ENCODE measurements around the gene POGLUT2.
A peak's percentile ranks its signal among the peaks of the same experiment; 100 is the strongest.

POGLUT2 gene

DNA sequence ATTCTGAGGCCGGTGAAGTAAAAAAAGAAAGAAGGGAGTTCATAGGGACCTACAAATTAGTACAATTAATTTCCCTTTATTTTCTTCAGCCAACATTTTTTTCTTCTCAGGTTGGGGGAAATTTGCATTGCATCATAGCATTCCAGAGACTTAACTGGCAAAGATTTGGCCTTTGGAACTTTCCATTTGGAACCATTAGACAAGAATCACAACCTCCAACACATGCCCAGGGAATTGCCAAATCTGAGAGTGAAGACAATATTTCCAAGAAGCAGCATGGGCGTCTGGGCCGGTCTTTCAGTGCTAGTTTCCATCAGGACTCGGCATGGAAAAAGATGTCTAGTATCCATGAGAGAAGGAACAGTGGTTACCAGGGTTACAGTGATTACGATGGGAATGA, 40.7 kb upstream of the POGLUT2 start:
- no peak overlapping the region for H3K4me3 ChIP-seq (ENCODE audit: control insufficient read depth, low read depth, low read length)
- TF ChIP-seq, protein P1, sequence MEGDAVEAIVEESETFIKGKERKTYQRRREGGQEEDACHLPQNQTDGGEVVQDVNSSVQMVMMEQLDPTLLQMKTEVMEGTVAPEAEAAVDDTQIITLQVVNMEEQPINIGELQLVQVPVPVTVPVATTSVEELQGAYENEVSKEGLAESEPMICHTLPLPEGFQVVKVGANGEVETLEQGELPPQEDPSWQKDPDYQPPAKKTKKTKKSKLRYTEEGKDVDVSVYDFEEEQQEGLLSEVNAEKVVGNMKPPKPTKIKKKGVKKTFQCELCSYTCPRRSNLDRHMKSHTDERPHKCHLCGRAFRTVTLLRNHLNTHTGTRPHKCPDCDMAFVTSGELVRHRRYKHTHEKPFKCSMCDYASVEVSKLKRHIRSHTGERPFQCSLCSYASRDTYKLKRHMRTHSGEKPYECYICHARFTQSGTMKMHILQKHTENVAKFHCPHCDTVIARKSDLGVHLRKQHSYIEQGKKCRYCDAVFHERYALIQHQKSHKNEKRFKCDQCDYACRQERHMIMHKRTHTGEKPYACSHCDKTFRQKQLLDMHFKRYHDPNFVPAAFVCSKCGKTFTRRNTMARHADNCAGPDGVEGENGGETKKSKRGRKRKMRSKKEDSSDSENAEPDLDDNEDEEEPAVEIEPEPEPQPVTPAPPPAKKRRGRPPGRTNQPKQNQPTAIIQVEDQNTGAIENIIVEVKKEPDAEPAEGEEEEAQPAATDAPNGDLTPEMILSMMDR (conservative IDR thresholded peaks at IDR 0.05; ENCODE audit: control insufficient read depth, insufficient read depth, low read depth, low read length) = no peak
- DNase-seq (ENCODE audit: low read depth) = peak; percentile 18

DNA sequence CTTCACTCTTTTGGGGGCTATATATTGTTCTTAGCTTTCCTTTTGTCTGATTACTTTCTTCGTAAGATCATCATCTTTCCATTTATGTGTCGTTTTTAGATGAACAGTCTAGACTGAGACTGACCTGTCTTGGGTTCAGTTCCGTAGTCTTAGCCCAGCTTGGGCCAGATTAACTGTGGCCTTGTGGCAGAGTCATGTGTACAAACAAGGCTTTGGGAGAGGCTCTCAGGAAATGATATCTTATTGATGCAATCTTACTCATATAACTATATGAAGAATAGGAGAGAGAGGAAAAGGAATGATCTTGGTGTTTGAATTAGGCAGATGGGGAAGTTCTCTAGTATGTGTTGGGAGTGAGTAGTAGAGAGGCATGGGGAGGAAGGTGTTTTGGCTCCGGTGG, 40.2 kb upstream of the POGLUT2 start:
- DNase-seq (ENCODE audit: low read depth) = no peak
- TF ChIP-seq, protein P1 (conservative IDR thresholded peaks at IDR 0.05; ENCODE audit: control insufficient read depth, insufficient read depth, low read depth, low read length) = no peak
- H3K4me3 ChIP-seq (ENCODE audit: control insufficient read depth, low read depth, low read length) = no peak overlapping the region

DNA sequence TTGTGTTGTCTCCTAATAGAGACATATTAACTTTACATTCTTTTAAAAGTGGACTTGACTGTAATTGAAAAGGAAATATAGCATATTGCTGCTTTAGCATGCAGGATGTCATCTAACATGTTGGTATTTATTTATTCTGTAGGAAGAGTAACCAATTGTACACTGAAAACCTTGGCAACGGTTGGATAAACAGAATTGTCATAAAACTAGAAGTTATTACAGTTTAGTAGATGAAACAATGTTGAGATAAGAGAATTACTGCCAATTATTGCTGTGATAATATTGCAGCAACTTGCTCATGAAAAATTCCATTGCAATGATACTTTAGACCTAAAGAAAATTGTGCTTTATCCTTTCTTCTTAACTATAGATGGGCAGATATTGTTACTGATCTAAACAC, 39.5 kb upstream of the POGLUT2 start:
- TF ChIP-seq, protein P1 (conservative IDR thresholded peaks at IDR 0.05; ENCODE audit: control insufficient read depth, insufficient read depth, low read depth, low read length) = no peak
- no peak overlapping the region for H3K4me3 ChIP-seq (ENCODE audit: control insufficient read depth, low read depth, low read length)
- DNase-seq (ENCODE audit: low read depth) = no peak

DNA sequence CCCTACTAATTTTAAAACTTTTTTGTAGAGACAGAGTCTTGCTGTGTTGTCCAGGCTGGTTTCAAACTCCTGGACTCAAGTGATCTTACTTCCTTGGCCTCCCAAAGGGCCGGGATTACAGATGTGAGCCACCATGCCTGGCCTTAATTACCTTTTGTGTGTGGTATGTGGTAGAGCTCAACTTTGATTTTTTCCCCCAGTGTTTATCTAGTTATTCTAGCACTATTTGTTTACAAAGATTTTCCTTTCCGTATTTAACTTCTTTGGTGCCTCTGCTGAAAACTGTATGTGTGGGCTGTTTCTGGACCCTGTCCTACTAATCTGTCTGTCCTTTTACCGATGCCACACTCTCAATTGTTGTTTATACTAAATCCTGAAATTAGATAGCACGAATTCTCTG, 37.7 kb upstream of the POGLUT2 start:
- H3K4me3 ChIP-seq (ENCODE audit: control insufficient read depth, low read depth, low read length) = no peak overlapping the region
- TF ChIP-seq, protein P1 (conservative IDR thresholded peaks at IDR 0.05; ENCODE audit: control insufficient read depth, insufficient read depth, low read depth, low read length) = no peak
- DNase-seq (ENCODE audit: low read depth) = no peak

DNA sequence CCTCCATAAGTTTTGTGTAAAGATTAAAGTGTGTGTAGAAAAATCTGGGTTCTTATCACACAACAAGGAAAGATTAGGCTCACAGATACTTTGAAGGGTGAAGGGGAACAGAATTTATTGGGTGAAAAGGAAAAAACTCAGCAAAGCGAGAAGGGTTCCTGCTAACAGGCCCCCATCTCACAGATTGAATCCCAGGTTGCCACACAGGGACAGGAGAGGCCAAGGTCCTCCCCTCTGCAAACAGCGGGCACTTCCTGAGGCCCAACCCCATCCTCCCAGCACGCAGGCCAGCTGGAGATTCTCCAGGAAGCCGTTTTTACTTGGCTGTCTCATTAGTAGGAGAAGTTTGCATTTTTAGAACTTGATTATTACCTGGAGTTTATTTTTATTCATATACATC, 31.9 kb upstream of the POGLUT2 start:
- TF ChIP-seq, protein P1 (conservative IDR thresholded peaks at IDR 0.05; ENCODE audit: control insufficient read depth, insufficient read depth, low read depth, low read length) = no peak
- H3K4me3 ChIP-seq (ENCODE audit: control insufficient read depth, low read depth, low read length) = no peak overlapping the region
- DNase-seq (ENCODE audit: low read depth) = no peak

DNA sequence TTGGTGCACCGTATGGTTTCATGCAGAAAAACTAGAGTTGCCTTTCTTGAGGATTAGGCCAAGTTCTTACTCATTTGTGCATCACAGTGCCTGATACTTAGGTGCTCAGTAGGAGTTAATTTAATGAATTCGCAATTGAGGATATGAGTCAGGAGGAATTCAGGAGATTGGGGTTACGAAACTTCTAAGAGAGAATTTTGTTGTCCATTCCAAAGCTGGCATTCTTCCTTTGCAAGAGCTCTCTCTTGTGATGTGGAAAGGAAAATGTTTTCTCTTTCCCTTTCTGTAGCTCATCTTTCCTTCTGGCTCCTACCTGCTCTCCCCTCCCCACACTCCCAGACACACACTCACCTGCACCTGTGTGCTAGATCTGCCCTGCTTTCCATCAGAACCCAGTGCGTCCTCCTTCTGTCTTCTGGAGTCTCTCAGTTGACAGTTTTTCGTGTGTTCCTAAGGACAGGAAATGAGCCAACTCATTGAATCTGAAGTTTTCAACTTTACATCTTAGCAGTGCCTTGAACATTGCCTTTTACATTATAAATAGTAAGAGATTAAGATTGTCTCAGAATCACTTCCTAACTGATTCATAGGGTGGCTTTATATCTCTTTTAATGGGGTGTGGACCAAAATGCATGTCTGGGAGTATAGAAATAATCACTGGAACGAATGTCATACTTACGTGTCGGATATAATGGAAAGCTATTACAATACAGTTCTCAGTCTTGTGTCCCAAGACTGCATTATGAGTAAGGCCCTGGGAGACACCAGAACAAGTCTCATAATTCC, 27.3 kb upstream of the POGLUT2 start:
- peak; percentile 96 for DNase-seq (ENCODE audit: low read depth)
- TF ChIP-seq, protein P1 (conservative IDR thresholded peaks at IDR 0.05; ENCODE audit: control insufficient read depth, insufficient read depth, low read depth, low read length) = peak; percentile 8
- peak overlapping the region; percentile 48 for H3K4me3 ChIP-seq (ENCODE audit: control insufficient read depth, low read depth, low read length)

All from fibroblast of mammary gland (primary cell).